GM18520 (cell line): Measurements from ENCODE around the gene LRP11.

Experiments
- ATAC-seq: cut with Tn5 transposase; IDR thresholded peaks from one replicate; pipeline ENCODE4 v1.9.1; 2021; ENCODE audit not compliant: unreplicated experiment

The LRP11 gene

GRCh38 chr6:149806127-149806526 is 58.0 kb downstream of the LRP11 start:
- no peak for ATAC-seq

- ATAC-seq, result no peak
Observed at GRCh38 chr6:149783551-149783950, 80.6 kb downstream of the LRP11 start.

GRCh38 chr6:149782337-149782736 is 81.8 kb downstream of the LRP11 start:
- no peak for ATAC-seq

GRCh38 chr6:149781715-149782114 is 82.4 kb downstream of the LRP11 start:
- no peak for ATAC-seq

- ATAC-seq, result no peak
Observed at GRCh38 chr6:149779644-149779963, 84.6 kb downstream of the LRP11 start.

GRCh38 chr6:149777624-149778023 is 86.5 kb downstream of the LRP11 start:
- ATAC-seq, result no peak

GRCh38 chr6:149771925-149772324 is 92.2 kb downstream of the LRP11 start:
- no peak for ATAC-seq

- ATAC-seq, result no peak
Observed at GRCh38 chr6:149771185-149771584, 93.0 kb downstream of the LRP11 start.

GRCh38 chr6:149769676-149770075 is 94.5 kb downstream of the LRP11 start:
- no peak for ATAC-seq
